HG02970 (cell line): Measurements from ENCODE around the gene FAM174A.

Experiments
- ATAC-seq: cut with Tn5 transposase; IDR thresholded peaks from one replicate; pipeline ENCODE4 v1.9.1; 2021; ENCODE audit warnings: mild to moderate bottlenecking, moderate library complexity, moderate number of reproducible peaks; ENCODE audit not compliant: unreplicated experiment, low FRiP score

FAM174A gene

GRCh38 chr5:100535060-100536005 lies at the start of gene FAM174A:
Gene FAM174A, plus strand, starts transcription at chr5:100535374. Its CDS starts 157 bp downstream, at chr5:100535531.
- ATAC-seq, result peak; percentile 98

- ATAC-seq, result no peak
These were observed 41.2 kb upstream of the FAM174A start for GRCh38 chr5:100493996-100494395.

GRCh38 chr5:100496296-100496695 lies 38.9 kb upstream of the FAM174A start:
- no peak for ATAC-seq

- no peak for ATAC-seq
These were observed 32.5 kb upstream of the FAM174A start for GRCh38 chr5:100502684-100503083.

- no peak for ATAC-seq
These were observed 29.0 kb upstream of the FAM174A start for GRCh38 chr5:100505984-100506670.

GRCh38 chr5:100516285-100516684 lies 18.9 kb upstream of the FAM174A start:
- ATAC-seq, result no peak

- no peak for ATAC-seq
These were observed 17.7 kb upstream of the FAM174A start for GRCh38 chr5:100517301-100517974.

GRCh38 chr5:100518377-100518776 lies 16.8 kb upstream of the FAM174A start:
- no peak for ATAC-seq

GRCh38 chr5:100519075-100519474 lies 16.1 kb upstream of the FAM174A start:
- no peak for ATAC-seq

GRCh38 chr5:100520348-100520747 lies 14.8 kb upstream of the FAM174A start:
- ATAC-seq, result no peak

- ATAC-seq, result no peak
These were observed 2.8 kb downstream of the FAM174A start for GRCh38 chr5:100537946-100538345.

- no peak for ATAC-seq
These were observed 4.3 kb downstream of the FAM174A start for GRCh38 chr5:100539519-100539918.

- ATAC-seq, result no peak
These were observed 6.9 kb downstream of the FAM174A start for GRCh38 chr5:100542086-100542485.

- ATAC-seq, result no peak
These were observed 10.8 kb downstream of the FAM174A start for GRCh38 chr5:100546001-100546400.

GRCh38 chr5:100550531-100551051 lies 15.4 kb downstream of the FAM174A start:
- peak; percentile 80 for ATAC-seq

GRCh38 chr5:100551183-100551582 lies 16.0 kb downstream of the FAM174A start:
- ATAC-seq, result no peak

- no peak for ATAC-seq
These were observed 18.0 kb downstream of the FAM174A start for GRCh38 chr5:100553209-100553608.

GRCh38 chr5:100560860-100561259 lies 25.7 kb downstream of the FAM174A start:
- ATAC-seq, result no peak

- ATAC-seq, result no peak
These were observed 27.6 kb downstream of the FAM174A start for GRCh38 chr5:100562821-100563220.

GRCh38 chr5:100566382-100567141 lies 31.4 kb downstream of the FAM174A start:
- no peak for ATAC-seq
